Right hindlimb (tissue), 1 donor: ENCODE measurements around the gene TBX4.
"Not testable (repeated sequence)": the region's sequence is repeated elsewhere in the genome, so short reads cannot be mapped to it uniquely, and the experiment has no call there.

Experiments used
- DNase-seq: peaks from one replicate; pipeline ENCODE4 v3.0.0-alpha.2; 2018

The TBX4 gene

DNA sequence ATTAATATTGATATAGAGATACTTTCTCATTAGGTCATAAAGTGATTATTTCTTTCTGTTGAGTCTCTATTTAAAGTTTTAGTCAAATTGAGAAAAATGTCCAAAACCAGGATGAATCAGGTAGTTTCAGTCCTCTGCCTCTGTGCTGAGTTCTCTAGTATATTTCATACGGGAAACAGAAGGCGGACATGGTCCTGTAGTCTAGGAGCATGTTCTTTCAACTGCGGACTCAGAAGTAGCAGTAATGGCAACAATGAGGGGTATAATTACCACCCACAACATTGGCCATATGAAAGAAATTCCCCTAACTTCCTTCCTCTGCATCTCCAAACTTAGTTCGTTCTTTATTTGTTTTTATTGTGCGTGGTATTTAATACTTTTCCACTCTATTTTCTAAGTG, 50.1 kb downstream of the TBX4 start:
- DNase-seq, result no peak

DNA sequence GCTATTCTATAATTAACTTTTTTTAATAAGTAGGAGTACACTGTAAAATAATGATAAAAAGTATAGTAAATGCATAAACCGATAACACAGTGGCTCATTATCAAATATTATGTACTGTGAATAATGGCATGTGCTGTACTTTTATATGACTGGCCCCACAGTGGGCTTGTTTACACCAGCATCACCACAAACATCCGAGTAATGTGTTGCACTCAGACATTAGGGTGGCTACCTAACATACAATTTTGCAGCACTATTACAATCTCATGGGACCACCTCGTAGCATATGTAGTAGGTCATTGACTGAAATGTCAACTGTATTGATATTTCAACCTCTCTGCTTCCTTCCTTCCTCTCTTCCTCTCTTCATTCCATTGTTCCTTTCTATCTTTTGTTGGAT, 51.7 kb downstream of the TBX4 start:
- DNase-seq, result no peak

GRCh38 chr17:61504697-61505096, 52.5 kb downstream of the TBX4 start:
- no peak for DNase-seq

DNA sequence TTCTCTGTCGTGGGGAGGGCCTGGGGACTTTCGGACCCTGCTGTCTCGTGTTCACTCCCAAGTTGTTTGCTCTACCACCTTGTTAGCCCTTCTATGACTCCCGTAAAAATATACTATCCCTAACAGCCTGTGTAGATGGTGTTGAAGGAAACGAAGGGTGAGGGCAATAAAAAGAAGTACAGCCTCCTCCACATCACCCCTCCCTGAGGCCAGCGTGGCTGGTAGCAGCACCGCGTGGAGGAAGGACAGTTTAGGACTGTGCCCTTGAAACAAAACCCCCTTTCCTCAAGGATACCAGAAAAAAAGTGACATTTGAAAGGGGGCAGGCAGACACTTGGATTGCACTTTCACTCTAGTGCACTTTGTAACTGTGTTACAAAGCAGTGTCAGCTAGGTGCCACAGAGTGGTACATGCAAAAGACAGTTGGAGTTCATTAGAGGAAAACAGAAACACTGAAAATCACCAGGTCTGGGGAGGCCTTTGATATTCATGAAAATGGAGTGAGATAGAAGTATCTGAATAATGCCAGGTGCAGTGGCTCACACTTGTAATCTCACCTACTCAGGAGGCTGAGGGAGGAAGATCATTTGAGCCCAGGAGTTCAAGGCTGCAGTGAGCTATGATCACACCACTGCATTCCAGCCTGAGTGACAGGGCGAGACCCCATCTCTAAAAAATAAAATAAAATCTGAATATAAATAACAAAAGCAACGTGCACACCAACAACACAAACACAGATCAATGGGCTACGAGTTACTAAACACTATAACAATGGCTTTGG, 53.8 kb downstream of the TBX4 start:
- DNase-seq, result no peak

- DNase-seq, result no peak
Measured at GRCh38 chr17:61507383-61508066, 55.3 kb downstream of the TBX4 start.

GRCh38 chr17:61508912-61509311, 56.7 kb downstream of the TBX4 start:
- DNase-seq, result no peak

DNA sequence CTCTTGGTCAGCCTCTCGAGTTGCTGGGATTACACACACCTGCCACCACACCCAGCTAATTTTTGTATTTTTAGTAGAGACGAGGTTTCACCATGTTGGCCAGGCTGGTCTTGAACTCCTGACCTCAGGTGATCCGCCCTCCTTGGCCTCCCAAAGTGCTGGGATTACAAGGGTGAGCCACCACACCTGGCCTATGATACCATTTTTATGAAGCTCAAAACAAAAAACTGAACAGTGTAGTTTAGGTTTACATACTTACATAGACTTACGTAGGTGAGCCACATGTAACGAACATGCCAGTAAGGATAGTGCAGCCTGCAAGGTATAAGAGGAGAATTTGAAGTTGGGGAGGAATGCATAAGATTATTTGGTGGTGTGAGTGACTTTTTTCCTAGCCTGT, 57.2 kb downstream of the TBX4 start:
- DNase-seq, result not testable (repeated sequence)

GRCh38 chr17:61510237-61510636, 58.0 kb downstream of the TBX4 start:
- DNase-seq, result no peak

DNA sequence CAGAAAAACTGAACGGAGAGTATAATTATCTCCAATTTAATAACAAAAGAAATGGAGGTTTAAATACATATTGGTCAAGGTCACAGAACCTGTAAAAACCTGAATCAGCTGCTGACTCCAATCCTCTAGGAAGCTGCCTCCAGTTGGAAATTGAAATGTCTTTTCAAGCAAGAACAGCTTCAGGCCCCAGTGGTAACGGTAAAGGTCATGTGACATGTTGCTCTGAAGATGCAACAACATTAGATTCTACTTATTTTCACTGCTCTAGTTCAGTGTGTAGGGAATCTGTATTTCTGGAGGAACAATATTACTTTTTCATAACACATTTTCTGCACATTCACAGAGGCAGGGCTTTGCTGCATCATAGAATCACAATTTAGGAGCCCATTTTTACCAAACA, 58.8 kb downstream of the TBX4 start:
- DNase-seq, result no peak

GRCh38 chr17:61511480-61512182, 59.4 kb downstream of the TBX4 start:
- DNase-seq, result peak; percentile 54

GRCh38 chr17:61514491-61514890, 62.3 kb downstream of the TBX4 start:
- DNase-seq, result no peak

DNA sequence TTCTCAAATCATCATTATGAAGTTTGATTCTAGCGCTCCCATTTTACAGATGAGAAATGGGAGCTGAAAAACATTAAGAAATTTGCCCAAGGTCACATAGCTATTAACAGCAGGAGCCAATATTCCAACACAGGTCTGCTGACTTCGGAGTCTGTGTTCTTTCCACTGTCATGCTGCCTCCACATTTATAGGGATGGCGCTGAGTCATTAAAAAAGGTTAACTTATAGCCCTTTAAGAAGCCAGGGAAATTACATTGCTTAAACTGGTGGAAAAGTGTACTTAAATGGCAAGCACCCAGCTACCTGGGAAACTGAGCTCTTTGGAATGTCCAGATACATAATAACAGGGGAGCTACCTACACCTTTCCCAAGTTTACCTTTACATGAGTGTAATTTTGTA, 65.0 kb downstream of the TBX4 start:
- DNase-seq, result no peak

DNA sequence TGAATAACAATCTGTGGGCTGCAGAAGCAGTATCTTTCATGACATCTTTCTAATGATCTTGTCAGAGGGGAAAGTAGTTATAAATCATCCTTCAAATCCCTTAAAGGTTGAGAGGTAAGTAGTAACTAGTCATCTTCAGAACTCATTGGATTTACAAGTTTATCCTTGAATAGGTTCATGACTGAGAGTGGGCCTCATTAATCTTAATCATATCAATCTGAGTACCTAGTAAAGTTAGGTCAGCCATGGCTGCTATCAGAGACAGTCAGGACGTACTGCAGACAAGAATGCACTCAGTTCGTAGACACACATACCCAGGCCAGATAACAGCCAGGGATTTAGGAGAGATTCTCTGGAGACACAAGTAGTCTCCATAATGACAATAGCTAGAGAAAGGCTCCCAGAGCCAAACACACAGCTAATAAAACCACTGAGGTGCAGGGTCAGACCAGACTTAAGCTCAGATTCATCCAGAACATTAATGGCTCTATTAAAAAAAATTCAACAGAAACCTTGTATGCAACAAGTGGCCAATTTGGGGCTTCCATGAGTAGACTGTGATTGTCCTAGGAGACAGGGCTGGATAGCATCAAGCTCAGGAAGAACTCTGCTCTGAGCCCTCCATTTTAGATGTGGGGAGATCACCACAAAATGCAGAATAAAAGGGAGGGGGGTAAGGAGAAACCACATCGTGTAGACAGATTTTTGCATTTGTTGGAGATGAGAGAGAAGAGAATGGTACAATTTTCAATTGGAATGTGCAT, 65.8 kb downstream of the TBX4 start:
- no peak for DNase-seq

DNA sequence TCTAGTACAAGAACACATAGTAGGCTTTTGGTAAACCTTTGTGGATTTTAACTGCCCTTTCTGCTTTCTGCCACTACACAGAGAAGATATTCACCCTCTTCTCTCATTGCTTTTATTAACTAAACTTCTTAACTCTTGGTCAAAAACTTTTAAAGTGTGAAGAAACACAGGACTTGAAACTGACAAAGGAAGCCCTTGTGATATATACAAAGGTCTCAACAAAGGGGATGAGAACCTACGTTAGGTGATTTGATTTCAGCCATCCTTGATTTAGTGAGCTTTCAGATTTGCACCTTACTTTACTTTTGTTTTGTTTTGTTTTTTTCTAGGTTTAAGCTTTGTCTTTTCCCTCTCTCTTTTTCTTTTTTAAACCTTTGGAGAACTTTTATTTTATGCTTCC, 66.9 kb downstream of the TBX4 start:
- DNase-seq, result no peak

- DNase-seq, result no peak
Measured at GRCh38 chr17:61519754-61520440, 67.7 kb downstream of the TBX4 start.

- DNase-seq, result no peak
Measured at GRCh38 chr17:61520897-61521296, 68.7 kb downstream of the TBX4 start.

DNA sequence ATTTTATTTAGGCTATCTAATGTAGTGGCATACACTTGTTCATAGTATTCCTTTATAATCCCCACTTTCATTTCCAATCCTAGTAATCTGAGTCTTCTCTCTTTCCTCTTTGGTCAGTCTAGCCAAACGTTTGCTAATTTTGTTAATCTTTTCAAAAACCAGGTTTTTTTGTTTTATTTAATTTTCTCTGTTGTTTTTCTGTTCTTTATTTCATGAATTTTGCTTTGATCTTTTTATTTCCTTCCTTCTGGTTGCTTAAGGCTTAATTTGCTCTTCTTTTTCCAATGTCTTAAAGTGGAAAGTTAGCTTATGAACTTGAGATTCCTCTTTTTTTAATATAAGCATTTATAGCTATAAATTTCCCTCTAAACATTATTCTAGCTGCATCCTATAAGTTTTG, 69.9 kb downstream of the TBX4 start:
- DNase-seq, result no peak

GRCh38 chr17:61524319-61524718, 72.1 kb downstream of the TBX4 start:
- DNase-seq, result no peak

DNA sequence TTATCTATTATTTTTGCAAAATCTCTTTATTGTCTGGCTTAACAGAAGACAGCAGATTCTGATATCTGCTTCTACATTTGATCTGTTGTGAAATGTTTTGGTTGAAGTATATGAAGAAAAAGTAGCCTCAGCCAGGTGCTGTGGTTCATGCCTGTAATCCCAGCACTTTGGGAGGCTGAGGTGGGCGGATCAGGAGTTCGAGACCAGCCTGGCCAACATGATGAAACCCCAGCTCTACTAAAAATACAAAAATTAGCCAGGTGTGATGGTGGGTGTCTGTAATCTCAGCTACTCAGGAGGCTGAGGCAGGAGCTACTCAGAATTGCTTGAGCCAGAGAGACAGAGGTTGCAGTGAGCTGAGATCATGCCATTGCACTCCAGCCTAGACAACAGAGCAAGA, 75.2 kb downstream of the TBX4 start:
- DNase-seq, result not testable (repeated sequence)

DNA sequence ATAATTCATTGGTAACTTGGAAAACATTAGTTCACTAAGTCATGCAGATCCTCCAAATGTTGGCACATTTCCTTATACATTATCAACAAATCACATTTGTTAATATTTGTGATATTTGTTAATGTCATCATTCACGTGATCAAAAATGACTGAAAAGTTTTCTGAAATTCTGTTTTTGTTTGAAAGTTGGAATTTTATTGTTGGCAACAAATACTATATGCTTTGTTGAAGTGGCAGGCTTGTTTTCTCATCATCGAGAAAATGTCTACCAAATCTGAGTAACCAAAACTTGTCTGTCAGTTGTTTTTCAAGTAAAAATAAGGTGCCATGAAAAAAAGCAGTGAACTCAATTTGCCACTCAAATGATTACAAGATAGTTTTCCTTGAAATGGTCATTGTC, 75.9 kb downstream of the TBX4 start:
- DNase-seq, result no peak

GRCh38 chr17:61531223-61531622, 79.0 kb downstream of the TBX4 start:
- no peak for DNase-seq

DNA sequence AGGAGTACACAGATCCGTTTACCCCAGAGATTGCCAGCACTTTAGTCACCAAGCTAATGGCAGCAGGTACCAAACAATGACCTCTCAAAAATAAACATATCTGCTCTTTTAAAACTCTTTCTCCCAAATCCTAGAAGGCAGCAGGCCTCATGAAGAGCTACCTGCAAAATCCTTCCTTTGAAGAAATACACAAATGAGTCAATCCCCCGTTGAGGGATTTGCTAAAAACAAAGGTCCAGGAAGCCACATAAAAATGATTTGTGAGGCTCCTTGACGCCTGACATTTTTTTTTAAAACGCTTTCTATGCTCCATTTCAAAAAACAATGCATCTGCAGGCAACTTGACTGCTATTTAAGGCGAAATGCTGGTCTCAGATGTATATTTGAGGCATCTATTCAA, 80.6 kb downstream of the TBX4 start:
- DNase-seq, result no peak

GRCh38 chr17:61533797-61534196, 81.6 kb downstream of the TBX4 start:
- no peak for DNase-seq
